ENCODE data around the gene FMN2.
"Not testable (repeated sequence)": the region's sequence is repeated elsewhere in the genome, so short reads cannot be mapped to it uniquely, and the experiment has no call there.

FMN2 gene

GRCh38 chr1:240145120-240145519 is 53.4 kb downstream of the FMN2 start:
- DNase-seq = no peak

- no peak for DNase-seq
These were observed 56.6 kb downstream of the FMN2 start for GRCh38 chr1:240148333-240148732.

GRCh38 chr1:240149484-240150094 is 57.9 kb downstream of the FMN2 start:
- no peak for DNase-seq

- DNase-seq = no peak
These were observed 59.6 kb downstream of the FMN2 start for GRCh38 chr1:240151136-240151735.

- no peak for DNase-seq
These were observed 61.1 kb downstream of the FMN2 start for GRCh38 chr1:240152611-240153297.

- no peak for DNase-seq
These were observed 63.9 kb downstream of the FMN2 start for GRCh38 chr1:240155605-240156004.

- no peak for DNase-seq
These were observed 73.1 kb downstream of the FMN2 start for GRCh38 chr1:240164742-240165141.

- no peak for DNase-seq
These were observed 77.5 kb downstream of the FMN2 start for GRCh38 chr1:240169188-240169587.

GRCh38 chr1:240170266-240170665 is 78.6 kb downstream of the FMN2 start:
- DNase-seq = no peak

- no peak for DNase-seq
These were observed 79.1 kb downstream of the FMN2 start for GRCh38 chr1:240170806-240171205.

GRCh38 chr1:240171907-240172306 is 80.2 kb downstream of the FMN2 start:
- no peak for DNase-seq

GRCh38 chr1:240173836-240174235 is 82.2 kb downstream of the FMN2 start:
- no peak for DNase-seq

GRCh38 chr1:240174734-240175133 is 83.1 kb downstream of the FMN2 start:
- no peak for DNase-seq

- no peak for DNase-seq
These were observed 86.7 kb downstream of the FMN2 start for GRCh38 chr1:240178366-240178765.

- not testable (repeated sequence) for DNase-seq
These were observed 93.0 kb downstream of the FMN2 start for GRCh38 chr1:240184682-240185081.

- DNase-seq = no peak
These were observed 96.5 kb downstream of the FMN2 start for GRCh38 chr1:240188139-240188538.

GRCh38 chr1:240189386-240189989 is 97.8 kb downstream of the FMN2 start:
- no peak for DNase-seq

GRCh38 chr1:240190881-240191401 is 99.3 kb downstream of the FMN2 start:
- no peak for DNase-seq

- no peak for DNase-seq
These were observed 101.2 kb downstream of the FMN2 start for GRCh38 chr1:240192851-240193250.

- no peak for DNase-seq
These were observed 102.0 kb downstream of the FMN2 start for GRCh38 chr1:240193679-240194078.

- DNase-seq = no peak
These were observed 102.4 kb downstream of the FMN2 start for GRCh38 chr1:240194120-240194519.

GRCh38 chr1:240198376-240198775 is 106.7 kb downstream of the FMN2 start:
- no peak for DNase-seq

- no peak for DNase-seq
These were observed 108.3 kb downstream of the FMN2 start for GRCh38 chr1:240199758-240200645.

Data from activated CD4-positive, alpha-beta T cell treated with anti-CD3 and anti-CD28 coated beads, Interleukin-2, amount 50 U/mL, for 4 hours (primary cell).